NCI-H1417 treated with DMSO at 0.1 percent for 48 hours (cell line): Measurements from ENCODE around the gene UACA.
"Not testable (repeated sequence)": the region's sequence is repeated elsewhere in the genome, so short reads cannot be mapped to it uniquely, and the experiment has no call there.

ENCODE experiments used
- DNase-seq: peaks from one replicate; lab custom pipeline; 2025; lab: John Stamatoyannopoulos, UW

Gene UACA

DNA sequence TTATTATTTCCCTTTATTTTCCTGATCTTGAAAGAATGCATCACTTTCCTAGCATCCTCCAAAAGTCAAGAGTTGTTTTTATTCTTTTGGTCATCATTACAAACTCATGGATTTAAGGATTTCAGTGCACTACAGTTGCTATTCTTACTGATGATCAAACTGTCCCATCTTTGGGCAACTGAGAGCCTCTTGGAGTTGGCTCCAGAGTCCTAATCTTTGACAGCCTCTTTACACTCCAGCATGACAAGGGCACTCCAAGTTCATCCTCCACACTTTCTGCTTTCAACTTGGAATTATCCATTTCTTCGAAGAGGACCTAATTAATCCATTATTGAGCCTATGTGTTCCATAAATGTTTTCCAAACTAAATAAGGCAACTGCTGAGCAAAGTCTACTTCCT lies 5.7 kb downstream of the UACA start:
- no peak for DNase-seq

DNA sequence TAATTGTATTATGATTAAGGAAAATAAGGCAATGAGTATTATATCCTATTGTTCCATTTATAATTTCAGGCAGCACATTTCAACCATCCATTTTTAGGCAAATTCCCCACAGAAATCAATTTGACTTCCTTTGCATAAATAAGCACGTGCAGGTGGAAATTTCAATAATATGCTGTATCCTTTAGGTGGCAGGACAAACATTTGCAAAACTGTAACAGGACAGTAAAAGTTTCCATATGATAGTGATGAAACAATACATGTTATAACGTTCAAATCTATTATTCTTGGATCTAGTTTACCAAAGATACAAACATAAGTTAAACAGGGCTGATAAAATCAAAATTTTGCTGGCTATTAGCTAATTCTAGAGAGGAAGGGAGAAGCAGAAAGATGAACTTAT lies 8.5 kb downstream of the UACA start:
- no peak for DNase-seq

DNA sequence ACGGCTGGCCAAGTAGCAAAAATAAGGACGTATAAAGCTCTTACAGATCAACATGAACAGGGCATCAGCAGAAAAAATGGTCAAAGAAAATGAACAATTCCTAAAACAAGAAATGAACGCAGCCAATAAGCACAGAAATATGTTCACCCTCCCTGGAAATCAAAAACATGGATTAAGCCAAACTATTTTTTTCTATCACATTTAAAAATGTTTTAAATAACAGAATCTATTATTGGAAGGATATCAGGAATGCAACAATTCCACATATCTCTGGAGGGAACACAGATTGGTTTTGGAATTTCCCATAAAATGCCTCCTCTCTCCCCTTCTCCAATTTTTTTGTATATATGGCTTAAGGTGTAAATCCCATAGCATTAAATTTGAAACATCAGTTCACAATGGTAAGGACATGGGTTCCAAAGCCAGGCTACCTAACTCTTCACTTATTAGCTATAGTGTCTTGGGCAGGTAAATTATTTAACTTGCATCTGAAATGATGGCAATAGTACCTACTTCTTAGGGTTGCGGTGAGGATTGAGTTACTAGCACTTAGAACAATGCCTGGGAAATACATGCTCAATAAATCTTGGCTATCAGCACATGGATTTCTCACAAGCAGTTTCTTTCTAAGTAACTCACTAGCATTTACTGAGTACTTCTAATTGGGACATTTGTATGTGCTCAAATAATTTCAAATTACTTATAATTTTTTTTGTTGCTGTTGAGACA lies 10.1 kb downstream of the UACA start:
- DNase-seq: no peak

DNA sequence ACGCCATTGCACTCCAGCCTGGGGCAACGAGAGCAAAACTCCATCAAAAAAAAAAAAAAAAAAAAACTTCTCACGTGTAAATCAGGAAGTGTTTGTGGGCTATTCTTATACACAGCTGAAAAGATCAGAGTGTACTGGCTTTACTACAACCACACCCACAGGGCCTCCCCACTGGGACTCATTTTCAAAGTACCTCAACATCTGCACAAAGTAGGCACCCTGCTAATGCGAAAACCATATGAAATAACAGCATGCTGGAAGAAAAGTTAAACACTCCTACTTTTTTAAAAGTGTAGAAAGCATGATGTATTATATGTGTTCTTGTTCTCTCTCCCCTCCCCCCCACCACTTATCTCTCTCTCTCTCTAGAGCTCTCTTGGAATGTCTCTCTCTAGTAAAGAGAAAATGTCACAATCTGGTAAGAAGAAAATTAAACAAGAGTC lies 11.1 kb downstream of the UACA start:
- DNase-seq: no peak

DNA sequence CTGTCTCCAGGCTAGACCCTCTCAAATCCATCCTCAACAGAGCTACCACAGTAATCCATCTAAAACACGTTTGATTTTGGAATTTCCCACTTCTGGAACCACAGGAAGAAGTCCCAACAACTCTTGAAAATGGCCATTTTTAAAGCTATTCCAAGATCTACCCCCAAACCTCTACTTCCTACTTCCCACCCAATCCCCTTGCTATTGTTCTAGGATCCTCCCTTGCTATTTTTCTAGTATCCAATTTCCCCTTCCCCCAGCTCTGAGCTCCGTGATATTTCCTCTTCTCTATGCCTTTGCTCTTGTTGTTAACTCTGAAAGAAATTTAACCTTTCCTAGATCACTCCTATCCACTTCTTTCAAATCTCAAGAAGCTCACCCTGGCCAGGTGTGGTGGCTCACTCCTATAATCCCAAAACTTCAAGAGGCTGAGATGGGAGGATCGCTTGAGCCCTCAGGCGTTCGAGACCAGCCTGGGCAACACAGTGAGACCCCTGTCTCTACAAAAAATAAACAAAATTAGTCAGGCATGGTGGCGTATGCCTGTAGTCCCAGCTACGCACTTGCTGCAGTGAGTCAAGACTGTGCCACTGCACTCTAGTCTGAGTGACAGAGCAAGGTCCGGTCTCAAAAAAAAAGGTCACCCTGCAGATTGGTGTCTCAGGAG lies 13.0 kb downstream of the UACA start:
- DNase-seq: no peak

DNA sequence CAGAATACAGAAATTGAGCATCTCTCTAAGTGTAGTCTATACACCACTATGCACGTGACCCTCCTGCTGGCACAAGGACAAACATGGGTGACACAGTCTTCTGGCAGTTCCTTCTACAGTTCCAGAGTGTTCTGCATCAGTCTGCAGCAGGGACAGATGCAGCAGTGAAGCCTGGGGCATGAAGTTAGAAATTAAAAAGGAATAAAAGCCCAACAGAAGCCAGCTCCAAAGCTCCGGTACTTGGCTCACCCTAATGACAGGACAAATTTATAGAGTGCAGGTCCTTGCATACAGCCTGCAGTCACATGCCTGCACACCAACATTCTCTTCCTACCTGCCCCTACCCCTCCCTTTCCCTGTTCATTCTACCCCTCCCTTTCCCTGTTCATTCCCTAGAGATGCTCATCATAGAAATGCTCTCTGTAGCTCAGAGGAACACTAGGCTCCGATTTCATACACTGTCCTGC lies 15.0 kb downstream of the UACA start:
- no peak for DNase-seq

DNA sequence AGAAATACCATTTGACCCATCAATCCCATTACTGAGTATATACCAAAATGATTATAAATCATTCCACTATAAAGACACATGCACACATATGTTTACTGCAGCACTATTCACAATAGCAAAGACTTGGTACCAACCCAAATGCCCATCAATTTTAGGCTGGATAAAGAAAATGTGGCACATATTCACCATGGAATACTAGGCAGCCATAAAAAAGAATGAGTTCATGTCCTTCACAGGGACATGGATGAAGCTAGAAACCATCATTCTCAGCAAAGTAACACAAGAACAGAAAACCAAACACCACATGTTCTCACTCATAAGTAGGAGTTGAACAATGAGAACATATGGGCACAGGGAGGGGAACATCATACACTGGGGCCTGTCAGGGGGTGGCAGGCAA lies 16.8 kb downstream of the UACA start:
- DNase-seq: not testable (repeated sequence)

DNA sequence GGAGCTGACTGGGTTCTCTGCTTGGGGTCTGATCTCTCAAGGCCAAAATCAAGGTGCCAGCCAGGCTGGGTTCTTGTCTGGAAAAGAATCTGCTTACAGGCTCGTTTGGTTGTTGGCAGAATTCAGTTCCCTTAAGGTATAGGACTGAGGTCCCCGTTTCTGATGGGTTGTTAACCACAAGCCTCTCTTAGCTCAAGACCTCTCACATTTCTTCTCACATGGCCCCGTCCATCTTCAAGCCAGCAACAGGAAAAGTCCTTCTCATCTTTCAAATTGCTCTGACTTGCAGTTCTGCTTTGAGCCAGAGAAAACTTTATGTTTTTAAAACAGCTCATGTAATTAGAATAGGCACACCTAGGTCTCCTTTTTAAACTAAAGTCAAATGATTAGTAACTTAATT lies 20.4 kb downstream of the UACA start:
- no peak for DNase-seq

DNA sequence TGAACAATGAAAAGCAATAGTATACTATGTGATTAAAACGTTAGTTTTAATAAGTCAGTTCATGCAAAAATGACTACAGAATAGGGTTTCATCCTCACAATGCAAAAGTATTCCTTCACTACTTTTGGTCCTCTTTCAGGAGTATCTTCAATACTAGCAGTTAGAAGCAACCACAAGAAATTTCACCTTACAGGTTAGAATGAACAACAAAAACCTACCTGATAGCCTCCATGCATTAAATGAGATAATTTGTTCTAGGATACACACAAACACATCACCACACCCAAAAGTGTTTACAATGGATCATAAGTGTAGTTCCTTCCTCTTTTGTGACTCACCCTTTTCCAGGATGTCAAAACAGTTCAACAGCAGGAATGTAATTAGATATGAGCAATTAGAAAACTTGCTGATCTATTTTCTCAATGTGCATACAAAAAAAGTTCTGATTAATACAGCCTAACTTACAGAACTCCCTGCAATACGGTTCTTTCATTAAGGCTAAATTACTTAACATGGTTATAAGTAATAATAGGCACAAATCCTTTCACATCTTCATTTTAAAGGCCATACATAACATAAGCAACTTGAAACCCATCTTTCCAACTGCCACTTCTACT lies 21.6 kb downstream of the UACA start:
- no peak for DNase-seq

DNA sequence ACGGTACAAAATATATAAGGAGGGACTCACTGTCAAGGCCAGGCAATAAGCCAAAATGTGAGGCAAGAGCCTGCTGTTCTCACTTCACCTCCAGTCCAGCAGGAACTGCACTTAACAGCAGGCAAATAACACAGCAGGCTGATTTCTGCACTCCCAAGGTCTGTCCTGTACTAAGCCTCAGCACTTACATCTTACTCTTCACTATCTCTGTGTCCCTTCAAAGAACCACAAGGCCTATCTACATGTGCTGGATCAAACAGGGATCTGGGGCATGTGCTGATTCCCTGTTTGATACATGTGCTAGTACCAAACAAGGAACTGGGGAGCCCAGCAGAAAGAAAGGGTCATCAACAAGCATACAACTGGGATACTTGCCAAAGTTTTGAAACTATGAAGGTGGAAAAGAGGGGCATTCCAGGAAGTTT lies 22.2 kb downstream of the UACA start:
- no peak for DNase-seq

DNA sequence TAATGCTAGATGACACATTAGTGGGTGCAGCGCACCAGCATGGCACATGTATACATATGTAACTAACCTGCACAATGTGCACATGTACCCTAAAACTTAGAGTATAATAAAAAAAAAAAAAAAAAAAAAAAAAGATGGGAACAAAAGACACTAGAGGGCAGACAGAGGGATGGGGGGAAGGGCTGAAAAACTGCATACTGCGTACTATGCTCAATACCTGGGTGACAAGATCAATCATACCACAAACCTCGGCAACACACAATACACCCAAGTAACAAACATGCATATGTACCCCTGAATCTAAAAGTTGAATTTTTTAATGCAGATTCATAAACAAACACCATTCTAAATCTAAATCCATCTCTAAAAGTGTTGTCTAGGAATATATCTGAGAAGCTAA lies 28.3 kb downstream of the UACA start:
- not testable (repeated sequence) for DNase-seq

DNA sequence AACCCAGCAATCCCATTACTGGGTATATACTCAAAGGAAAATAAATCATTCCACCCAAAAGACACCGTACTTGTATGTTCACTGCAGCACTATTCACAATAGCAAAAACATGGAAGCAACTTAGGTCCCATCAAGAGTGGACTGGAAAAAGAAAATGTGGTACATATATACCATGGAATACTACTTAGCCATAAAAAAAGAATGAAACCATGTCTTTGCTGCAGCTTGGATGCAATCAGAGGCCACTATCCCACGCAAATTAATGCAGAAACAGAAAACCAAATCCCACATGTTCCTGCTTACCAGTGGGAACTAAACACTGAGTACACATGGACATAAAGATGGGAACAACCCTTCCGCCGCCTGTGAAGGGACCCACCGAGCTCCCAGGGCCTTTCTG lies 34.2 kb downstream of the UACA start:
- no peak for DNase-seq

DNA sequence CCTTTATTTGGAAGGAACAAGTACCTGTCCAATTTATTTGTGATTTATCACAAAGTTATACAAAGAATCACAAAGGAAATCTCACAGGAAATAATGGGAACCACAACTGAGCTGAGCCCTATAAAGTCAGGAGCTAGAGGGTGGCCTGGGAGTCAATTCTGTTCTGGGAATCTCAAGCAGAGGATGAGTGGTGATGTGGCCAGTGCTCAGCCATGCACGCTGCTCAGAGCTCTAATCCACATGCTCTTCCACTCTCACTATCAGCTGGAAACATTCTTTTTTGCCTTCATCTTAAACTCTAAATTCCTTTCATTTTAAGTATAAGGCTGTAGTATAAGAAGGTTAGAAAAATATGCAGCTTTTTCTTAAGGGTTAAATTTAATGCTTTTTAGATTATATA lies 36.6 kb downstream of the UACA start:
- no peak for DNase-seq

DNA sequence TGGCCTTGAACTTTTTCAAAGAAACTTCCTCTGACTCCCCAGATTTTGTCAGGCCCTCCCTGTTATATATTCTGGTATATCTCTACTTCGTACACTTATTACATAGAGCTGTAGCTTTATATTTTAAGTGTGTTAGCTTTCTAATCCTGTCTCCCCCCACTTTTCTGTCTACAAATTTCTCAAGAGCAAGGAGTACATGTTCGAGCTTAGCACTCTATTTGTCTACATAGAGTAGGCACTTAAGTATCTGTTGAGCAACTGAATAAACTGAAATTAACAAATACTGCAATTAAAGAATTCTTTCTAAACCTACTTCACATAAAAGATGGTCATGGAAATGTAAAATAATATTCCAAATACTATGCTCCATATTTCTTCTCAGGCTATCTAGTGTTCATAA lies 39.4 kb downstream of the UACA start:
- no peak for DNase-seq

DNA sequence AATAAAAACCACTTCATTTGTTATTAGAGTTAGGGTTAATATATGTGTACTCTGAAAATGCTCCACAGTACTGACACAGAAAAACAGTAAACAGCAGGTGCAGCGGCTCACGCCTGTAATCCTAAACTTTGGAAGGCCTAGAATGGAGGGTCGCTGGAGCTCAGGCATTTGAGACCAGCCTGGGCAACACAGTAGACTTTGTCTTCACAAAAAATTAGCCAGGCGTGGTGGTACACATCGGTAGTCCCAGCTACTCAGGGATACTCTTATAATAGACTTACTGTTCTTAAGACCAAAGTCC lies 40.3 kb downstream of the UACA start:
- DNase-seq: no peak

DNA sequence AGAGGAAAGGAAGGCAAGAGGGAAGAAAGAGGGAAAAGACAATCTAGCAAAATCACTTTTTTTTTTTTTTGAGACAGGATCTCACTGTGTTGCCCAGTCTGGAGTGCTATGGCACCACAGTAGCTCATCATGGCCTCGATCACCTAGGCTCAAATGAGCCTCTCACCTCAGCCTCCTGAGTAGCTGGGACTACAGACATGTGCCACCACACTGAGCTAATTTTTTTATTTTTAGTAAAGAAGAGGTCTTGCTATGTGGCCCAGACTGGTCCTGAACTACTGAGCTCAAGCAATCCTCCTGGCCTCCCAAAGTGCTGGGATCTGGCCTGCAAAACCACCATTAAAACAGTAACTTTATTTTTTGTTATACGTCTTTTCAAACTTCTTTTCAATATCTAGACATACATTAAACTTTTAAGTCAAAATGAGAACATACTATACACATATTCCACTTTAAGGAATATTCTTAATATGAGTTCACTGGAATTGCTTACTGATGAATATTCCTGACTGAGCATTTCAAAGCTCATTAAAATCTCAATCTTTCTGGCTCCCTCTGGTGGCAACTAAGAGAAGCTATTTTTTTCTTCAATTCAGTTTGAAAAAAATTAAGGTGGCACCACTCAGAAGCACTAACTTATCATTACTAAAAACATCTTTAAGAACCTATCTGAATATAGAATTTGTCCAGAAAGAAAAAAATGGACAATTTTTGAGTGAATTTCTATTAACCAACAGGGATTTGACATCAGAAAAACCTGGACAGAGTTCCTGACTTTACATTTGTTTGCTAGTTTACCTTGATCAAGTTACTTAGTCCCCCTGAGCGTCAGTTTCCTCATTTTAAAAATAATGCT lies 40.9 kb downstream of the UACA start:
- peak; percentile 16 for DNase-seq

DNA sequence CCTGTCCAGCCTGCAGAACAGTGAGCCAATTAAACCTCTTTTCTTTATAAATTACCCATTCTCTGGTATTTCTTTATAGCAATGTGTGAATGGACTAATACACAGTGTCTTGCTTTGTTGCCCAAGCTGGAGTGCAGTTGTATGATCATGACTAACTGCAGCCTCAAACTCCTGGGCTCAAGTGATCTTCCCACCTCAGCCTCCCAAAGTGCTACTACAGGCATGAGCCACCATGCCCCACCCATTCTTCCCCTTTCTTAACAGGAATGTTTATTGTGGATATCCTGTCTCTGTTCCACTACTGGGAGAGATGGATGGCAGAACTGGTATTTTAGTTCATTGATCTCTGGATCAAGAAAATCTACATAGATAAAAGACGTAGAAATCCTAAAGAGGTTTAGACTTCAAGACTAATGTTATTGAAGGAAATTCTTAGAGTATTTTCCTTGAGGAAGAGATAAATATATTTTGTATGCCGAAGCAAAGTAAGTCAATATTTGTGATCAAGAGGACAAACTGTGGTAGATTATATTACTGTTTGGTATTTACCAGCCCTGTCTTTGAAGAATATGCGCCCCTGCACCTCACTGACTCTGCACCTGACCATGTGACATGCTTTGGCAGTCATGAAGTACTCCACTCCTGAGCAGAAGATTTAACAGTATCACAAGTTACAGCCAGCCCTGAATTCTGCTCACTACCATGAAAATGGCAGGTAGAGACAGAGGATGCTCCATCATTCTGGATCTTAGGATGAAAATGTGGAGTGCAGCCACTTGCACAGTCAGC lies 42.9 kb downstream of the UACA start:
- no peak for DNase-seq

DNA sequence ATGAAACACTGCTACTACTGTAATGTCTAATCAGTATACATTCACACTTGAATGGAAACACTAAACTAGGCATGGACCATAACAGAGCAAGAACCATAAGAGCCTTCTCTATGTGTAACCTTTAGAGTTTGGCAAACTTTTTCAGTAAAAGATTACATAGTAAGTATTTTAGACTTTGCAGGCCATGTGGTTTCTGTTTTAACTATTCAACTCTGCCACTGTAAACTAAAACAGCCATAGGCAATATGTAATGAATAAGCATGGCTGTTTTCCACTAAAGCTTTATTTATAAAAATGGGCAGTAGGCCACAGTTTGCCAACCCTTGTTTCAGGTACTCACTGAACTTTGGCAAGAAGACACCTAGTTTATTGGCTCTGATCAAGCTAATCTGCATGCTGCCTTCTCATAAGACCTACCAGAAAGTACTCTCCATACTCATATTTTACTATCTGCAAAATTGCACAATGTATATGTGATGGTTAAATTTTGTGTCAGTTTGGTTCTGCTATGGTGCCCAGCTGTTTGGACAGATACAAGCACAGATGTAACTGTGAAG lies 46.0 kb downstream of the UACA start:
- DNase-seq: no peak

DNA sequence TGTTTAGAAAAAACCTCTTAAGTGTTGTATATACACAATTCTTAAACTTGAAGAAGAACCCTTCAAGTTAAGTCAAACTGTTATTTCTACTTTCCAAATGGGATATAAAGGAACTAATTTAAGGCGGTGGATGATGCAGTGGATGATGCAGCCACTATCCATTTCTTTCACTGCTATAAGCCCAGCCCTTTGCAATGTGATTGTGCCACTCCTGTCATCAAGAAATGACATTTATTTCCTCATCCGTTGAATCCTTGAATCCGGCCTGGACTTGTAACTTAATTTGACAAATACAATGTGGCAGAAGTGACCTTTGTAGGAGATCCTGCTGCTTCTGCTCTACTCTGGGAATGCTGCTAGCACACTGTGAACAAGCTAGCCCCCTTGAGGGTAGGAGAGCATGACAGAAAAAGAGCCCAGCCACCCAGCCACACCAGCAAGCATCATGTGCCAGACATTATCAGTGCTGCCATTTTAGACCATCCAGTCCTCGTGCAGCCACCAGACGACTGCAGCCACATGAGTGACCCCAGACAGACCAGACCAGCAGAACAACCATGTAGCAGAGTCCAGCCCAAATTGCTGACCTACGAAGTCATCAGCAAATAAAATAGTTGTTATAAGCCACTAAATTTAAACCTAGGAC lies 47.4 kb downstream of the UACA start:
- no peak for DNase-seq

DNA sequence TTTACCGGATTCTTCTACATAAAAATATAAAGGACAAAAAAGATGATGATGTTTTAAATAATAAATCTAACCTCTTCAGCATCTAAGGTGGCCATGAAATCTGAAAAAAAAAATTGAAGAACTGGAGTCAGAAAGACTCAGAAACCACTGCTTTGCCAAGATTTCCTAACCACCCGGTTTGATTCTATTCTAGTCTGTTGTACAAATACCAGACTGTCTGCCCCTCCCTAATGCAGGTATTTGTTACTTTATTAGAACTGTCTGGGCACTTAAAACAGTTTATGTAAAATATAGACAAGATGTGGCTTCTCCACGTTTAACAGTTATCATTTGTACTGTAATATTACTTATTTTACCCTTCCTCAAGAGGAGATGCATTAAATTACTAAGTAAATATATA lies 48.8 kb downstream of the UACA start:
- DNase-seq: no peak

DNA sequence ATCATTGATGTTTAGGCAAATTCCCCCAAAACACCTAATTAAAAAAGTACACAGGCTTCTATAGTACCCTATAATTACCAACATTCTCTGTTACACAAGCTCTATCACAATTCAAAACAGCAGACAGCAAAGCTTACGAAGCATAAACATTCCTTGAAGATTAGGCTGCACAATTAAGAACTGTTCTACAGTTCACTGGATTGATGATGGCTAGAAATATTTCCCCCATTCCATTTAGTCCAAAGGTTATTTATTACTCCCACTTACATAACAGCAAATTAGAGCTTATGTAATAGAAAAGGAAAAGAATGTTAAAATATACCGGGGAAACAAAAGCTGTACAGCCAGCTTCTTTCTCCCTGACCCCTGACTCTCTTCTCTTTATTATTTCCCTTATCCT lies 49.3 kb downstream of the UACA start:
- no peak for DNase-seq
